HG02623 (cell line): ENCODE data around the gene VPS37B.

ENCODE experiments used
- ATAC-seq: cut with Tn5 transposase; IDR thresholded peaks from one replicate; pipeline ENCODE4 v1.9.1; 2021; ENCODE audit warnings: moderate library complexity; ENCODE audit not compliant: unreplicated experiment

Gene VPS37B

GRCh38 chr12:122855071-122855829 is 40.7 kb downstream of the VPS37B start:
- no peak for ATAC-seq

GRCh38 chr12:122854554-122854953 is 41.4 kb downstream of the VPS37B start:
- no peak for ATAC-seq

- no peak for ATAC-seq
Observed at GRCh38 chr12:122853582-122854245, 42.2 kb downstream of the VPS37B start.

- no peak for ATAC-seq
Observed at GRCh38 chr12:122852336-122853275, 43.3 kb downstream of the VPS37B start.

GRCh38 chr12:122851820-122852219 is 44.1 kb downstream of the VPS37B start:
- ATAC-seq = no peak

GRCh38 chr12:122850695-122851350 is 45.1 kb downstream of the VPS37B start:
- no peak for ATAC-seq

GRCh38 chr12:122850048-122850445 is 45.9 kb downstream of the VPS37B start:
- no peak for ATAC-seq

- no peak for ATAC-seq
Observed at GRCh38 chr12:122849352-122850047, 46.4 kb downstream of the VPS37B start.

- no peak for ATAC-seq
Observed at GRCh38 chr12:122848471-122849351, 47.2 kb downstream of the VPS37B start.

GRCh38 chr12:122847921-122848421 is 48.0 kb downstream of the VPS37B start:
- ATAC-seq = no peak

GRCh38 chr12:122847516-122847836 is 48.4 kb downstream of the VPS37B start:
- no peak for ATAC-seq

- ATAC-seq = no peak
Observed at GRCh38 chr12:122846622-122847515, 49.1 kb downstream of the VPS37B start.

- ATAC-seq = no peak
Observed at GRCh38 chr12:122845865-122846621, 49.9 kb downstream of the VPS37B start.

- no peak for ATAC-seq
Observed at GRCh38 chr12:122845041-122845864, 50.7 kb downstream of the VPS37B start.

- ATAC-seq = no peak
Observed at GRCh38 chr12:122844366-122844971, 51.5 kb downstream of the VPS37B start.

GRCh38 chr12:122843455-122843854 is 52.5 kb downstream of the VPS37B start:
- no peak for ATAC-seq
